Fibroblast of lung (primary cell): Measurements from ENCODE around the gene RERG. TPM values are rescaled to one million over a fixed set of nuclear protein-coding genes. Genes with fewer than 3 reads are reported as not detected.
A peak's percentile ranks its signal among the peaks of the same experiment; 100 is the strongest.

ENCODE experiments used
- DNase-seq, 2 donors: peaks; one replicate each; pipeline versions ENCODE4 v3.0.0 to v3.0.0-alpha.2; 2010; ENCODE audit warnings: low read depth in 2 of 2
- H2AFZ ChIP-seq: 2 replicates; pipeline ENCODE4 v1.5.1; 2012; ENCODE audit warnings: low read length, control low read depth, inconsistent platforms
- H3K27ac ChIP-seq: 2 replicates; pipeline ENCODE4 v1.5.1; 2011; ENCODE audit warnings: low read length, control low read depth; ENCODE audit not compliant: insufficient read depth
- H3K27me3 ChIP-seq: 2 replicates; pipeline ENCODE4 v1.5.1; 2011; ENCODE audit warnings: mild to moderate bottlenecking, low read length; ENCODE audit not compliant: control insufficient read depth, insufficient read depth
- H3K36me3 ChIP-seq: 2 replicates; pipeline ENCODE4 v1.5.1; 2011; ENCODE audit warnings: low read length; ENCODE audit not compliant: control insufficient read depth, insufficient read depth
- H3K4me1 ChIP-seq: 2 replicates; pipeline ENCODE4 v1.5.1; 2011; ENCODE audit warnings: low read length; ENCODE audit not compliant: control insufficient read depth, insufficient read depth; ENCODE audit errors: extremely low read depth
- H3K4me2 ChIP-seq: 2 replicates; pipeline ENCODE4 v1.5.1; 2011; ENCODE audit warnings: low read length, control low read depth; ENCODE audit not compliant: insufficient read depth; ENCODE audit errors: extremely low read depth
- H3K4me3 ChIP-seq, 4 experiments: fragments of 200-600 bp in 1 of 4; sonication (generic) in 1 of 4; replicated peaks in 1 of 4; 2 replicates each; pipeline ENCODE4 v1.5.1; 2011 to 2016; ENCODE audit warnings: low read length in 4 of 4, low read depth in 3 of 4, mild to moderate bottlenecking in 3 of 4, control low read depth in 2 of 4, inconsistent platforms in 1 of 4, mixed read lengths in 1 of 4; ENCODE audit not compliant: insufficient read depth in 1 of 4; ENCODE audit errors: control extremely low read depth in 1 of 4
- H3K79me2 ChIP-seq: 2 replicates; pipeline ENCODE4 v1.5.1; 2012; ENCODE audit warnings: mild to moderate bottlenecking, low read length, inconsistent platforms; ENCODE audit not compliant: control insufficient read depth, insufficient read depth
- H3K9ac ChIP-seq: 2 replicates; pipeline ENCODE4 v1.5.1; 2011; ENCODE audit warnings: mild to moderate bottlenecking, low read length, control low read depth; ENCODE audit not compliant: insufficient read depth
- H3K9me3 ChIP-seq: 2 replicates; pipeline ENCODE4 v1.5.1; 2012; ENCODE audit warnings: low read depth, low read length; ENCODE audit not compliant: control insufficient read depth, insufficient read depth
- H4K20me1 ChIP-seq: 2 replicates; pipeline ENCODE4 v1.5.1; 2011; ENCODE audit warnings: low read length; ENCODE audit not compliant: control insufficient read depth, insufficient read depth; ENCODE audit errors: extremely low read depth
- CTCF ChIP-seq, 2 donors: IDR thresholded peaks in 1 of 2; conservative IDR thresholded peaks in 1 of 2; 1 replicate in 1 of 2; 2 replicates in 1 of 2; pipeline ENCODE4 v1.5.1; 2011 to 2012; ENCODE audit warnings: low read length in 2 of 2, control low read depth in 1 of 2, inconsistent platforms in 1 of 2, low read depth in 1 of 2, mild to moderate bottlenecking in 1 of 2
- EZH2 ChIP-seq: IDR thresholded peaks from 2 replicates; pipeline ENCODE4 v1.5.1; 2012; ENCODE audit warnings: low read length, control low read depth, mild to moderate bottlenecking; ENCODE audit errors: missing control alignments
- polyA plus RNA-seq, 2 donors: library from polyadenylated mRNA; depleted of rRNA in 1 of 2; stranded (reverse) in 1 of 2; unstranded in 1 of 2; fragments of >200 nt; gene quantifications; 2 replicates each; pipeline ENCODE4 v1.2.1, GENCODE V29; 2011 to 2012; ENCODE audit warnings: missing spikeins in 1 of 2
- total RNA-seq: library from RNA; depleted of rRNA; stranded (reverse); fragments of >200 nt; gene quantifications from 2 replicates; pipeline ENCODE4 v1.2.1, GENCODE V29; 2014

Gene RERG
- total and polyA plus RNA-seq, 2 donors (not counting 1 experiment from before 2014, with no cell fraction given): 0.33 to 0.57 TPM

GRCh38 chr12:15253990-15254389 lies 32.8 kb upstream of the RERG start:
- Histone ChIP-seq H4K20me1 (no peaks in the 10 kb centered on the region), H3K79me2 (no peaks in the 10 kb centered on the region), H2AFZ (no peak overlapping the region), H3K4me3 (no peak overlapping the region), H3K4me1 (no peaks in the 10 kb centered on the region), H3K4me2 (no peak overlapping the region), H3K27me3 (no peaks in the 10 kb centered on the region), H3K9ac (no peak overlapping the region), H3K36me3 (no peaks in the 10 kb centered on the region), H3K9me3 (no peaks in the 10 kb centered on the region), H3K27ac (no peak overlapping the region)
- TF ChIP-seq EZH2 (no peak), CTCF (conservative IDR thresholded peaks at IDR 0.05 in 1 of 2, IDR thresholded peaks at IDR 0.05 in 1 of 2; ENCODE audit: low read depth in 1 of 2, low read length in 2 of 2) (no peak)
- no peak for DNase-seq

GRCh38 chr12:15244926-15245325 lies 23.7 kb upstream of the RERG start:
- H3K36me3 ChIP-seq: no peaks in the 10 kb centered on the region
- no peaks in the 10 kb centered on the region for H3K4me1 ChIP-seq
- H3K27ac ChIP-seq: no peak overlapping the region
- no peak overlapping the region for H3K9ac ChIP-seq
- H3K4me2 ChIP-seq: no peak overlapping the region
- H2AFZ ChIP-seq: no peak overlapping the region
- H3K9me3 ChIP-seq: no peaks in the 10 kb centered on the region
- H4K20me1 ChIP-seq: no peaks in the 10 kb centered on the region
- H3K4me3 ChIP-seq: no peak overlapping the region
- no peak for TF ChIP-seq CTCF (conservative IDR thresholded peaks at IDR 0.05 in 1 of 2, IDR thresholded peaks at IDR 0.05 in 1 of 2; ENCODE audit: low read depth in 1 of 2, low read length in 2 of 2)
- no peak for TF ChIP-seq EZH2
- H3K27me3 ChIP-seq: peaks cover 4% of the 10 kb centered on the region
- H3K79me2 ChIP-seq: no peaks in the 10 kb centered on the region
- no peak for DNase-seq

GRCh38 chr12:15244341-15244740 lies 23.1 kb upstream of the RERG start:
- Histone ChIP-seq H2AFZ (no peak overlapping the region), H3K9ac (no peak overlapping the region), H3K4me3 (no peak overlapping the region), H3K36me3 (no peaks in the 10 kb centered on the region), H3K4me2 (no peak overlapping the region), H3K79me2 (no peaks in the 10 kb centered on the region), H3K27me3 (peaks cover 4% of the 10 kb centered on the region), H4K20me1 (no peaks in the 10 kb centered on the region), H3K4me1 (no peaks in the 10 kb centered on the region), H3K27ac (no peak overlapping the region), H3K9me3 (no peaks in the 10 kb centered on the region)
- TF ChIP-seq CTCF (conservative IDR thresholded peaks at IDR 0.05 in 1 of 2, IDR thresholded peaks at IDR 0.05 in 1 of 2; ENCODE audit: low read depth in 1 of 2, low read length in 2 of 2) (no peak), EZH2 (no peak)
- peak in 1 of 2 donors; percentile 36 for DNase-seq
